ENCODE results near the gene FKBP9.
"Not testable (repeated sequence)": the region's sequence is repeated elsewhere in the genome, so short reads cannot be mapped to it uniquely, and the experiment has no call there.

FKBP9 gene

DNA sequence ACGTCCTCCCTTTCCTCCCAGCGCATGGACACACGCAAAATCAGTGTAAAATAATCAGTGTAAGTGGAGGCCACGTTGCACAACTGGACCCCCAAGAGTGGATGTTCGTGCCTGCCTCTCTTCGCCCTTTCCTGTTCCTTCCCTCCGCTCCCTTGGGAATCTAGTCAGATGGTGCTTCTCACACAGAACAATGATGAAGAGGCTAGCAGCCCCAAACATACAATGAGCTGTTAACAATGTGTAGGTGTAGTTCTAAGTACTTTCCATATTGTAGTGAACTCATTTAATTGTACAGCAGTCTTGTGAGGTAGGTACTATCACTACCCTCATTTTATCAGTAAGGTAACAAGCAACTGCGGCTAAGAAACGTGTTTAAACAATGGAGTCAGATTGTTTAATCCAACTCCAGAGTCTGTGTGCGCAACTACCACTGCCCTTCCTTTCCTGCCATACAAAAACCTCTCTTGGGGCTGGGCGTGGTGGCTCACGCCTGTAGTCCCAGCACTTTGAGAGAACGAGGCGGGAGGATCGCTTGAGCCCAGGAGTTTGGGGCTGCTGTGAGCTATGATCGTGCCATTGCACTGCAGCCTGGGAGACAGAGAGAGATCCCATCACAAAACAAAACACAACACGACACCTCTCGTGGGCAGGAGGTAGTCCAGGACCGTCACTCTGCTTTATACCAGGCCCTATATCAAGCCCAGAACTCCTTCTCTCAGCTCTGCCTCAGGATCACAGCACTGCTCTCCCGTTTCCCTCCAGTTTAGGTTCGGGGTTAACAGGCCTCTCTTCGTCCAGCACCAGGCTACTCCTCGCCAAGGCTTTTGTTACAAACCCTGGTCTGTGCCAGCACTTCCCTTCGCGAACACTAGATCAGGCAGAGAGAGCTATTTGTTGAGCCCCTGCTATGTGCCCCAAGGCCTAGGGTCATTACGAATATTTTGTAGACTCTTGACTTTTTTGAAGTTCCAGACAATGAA lies 1.1 kb downstream of the FKBP9 start:
- no peak for FAIRE-seq

DNA sequence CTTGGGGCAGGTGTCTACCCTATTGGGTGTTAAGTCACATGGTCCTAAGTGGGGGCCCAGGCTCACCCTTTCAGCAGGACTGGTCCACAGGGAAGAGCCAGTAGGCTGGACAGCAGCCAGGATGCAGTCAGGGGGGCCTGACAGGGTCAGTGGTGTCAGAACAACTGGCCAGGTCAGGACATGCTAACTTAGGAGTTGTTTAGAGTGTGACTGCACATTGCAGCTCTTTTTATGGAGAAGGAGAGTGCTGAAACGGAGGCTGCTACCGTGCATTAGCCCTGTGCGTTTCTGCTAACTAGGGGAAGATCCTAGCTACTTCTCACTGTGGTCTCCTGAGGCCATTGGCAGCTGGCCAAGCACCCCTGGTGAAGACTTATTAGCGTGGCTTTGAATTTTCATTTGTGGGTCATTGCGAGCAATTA lies 6.7 kb downstream of the FKBP9 start:
- not testable (repeated sequence) for FAIRE-seq

DNA sequence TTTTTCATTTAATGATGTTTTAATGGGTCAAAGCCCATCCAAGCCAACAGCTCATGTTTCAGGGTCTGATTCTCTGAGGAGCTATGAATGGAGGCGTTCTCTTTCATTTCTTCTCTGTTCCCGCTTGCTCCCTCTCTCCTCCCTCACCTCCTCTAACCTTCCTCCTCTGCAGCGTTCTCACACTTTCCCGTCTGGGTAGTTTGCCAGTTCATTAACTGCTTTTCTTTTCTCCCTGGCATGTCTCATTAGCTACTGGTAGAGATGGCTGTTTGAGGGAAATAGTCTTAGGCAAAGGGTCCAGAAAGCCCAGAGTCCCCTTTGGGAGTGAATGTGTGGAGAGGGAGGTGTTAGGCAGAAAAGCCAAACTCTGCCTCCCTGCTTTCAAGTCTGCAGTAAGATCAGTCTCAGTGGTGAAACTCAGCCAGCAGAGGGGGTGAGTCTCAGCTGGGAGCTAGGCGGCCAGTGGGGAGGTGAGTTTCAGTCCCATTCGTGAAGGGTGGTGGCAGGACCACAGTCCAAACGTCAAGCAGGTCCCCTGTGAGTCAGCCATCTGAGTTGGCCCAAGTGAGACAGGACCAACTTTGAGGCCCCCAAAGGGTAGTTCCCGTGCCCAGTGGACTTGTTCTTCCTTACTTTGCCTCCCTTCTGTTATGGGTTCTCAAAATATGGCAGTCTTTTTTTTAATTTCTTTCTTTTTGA lies 7.4 kb downstream of the FKBP9 start:
- not testable (repeated sequence) for FAIRE-seq

GRCh38 chr7:32966489-32967267 lies 9.4 kb downstream of the FKBP9 start:
- not testable (repeated sequence) for FAIRE-seq

GRCh38 chr7:32967268-32967582 lies 10.0 kb downstream of the FKBP9 start:
- not testable (repeated sequence) for FAIRE-seq

DNA sequence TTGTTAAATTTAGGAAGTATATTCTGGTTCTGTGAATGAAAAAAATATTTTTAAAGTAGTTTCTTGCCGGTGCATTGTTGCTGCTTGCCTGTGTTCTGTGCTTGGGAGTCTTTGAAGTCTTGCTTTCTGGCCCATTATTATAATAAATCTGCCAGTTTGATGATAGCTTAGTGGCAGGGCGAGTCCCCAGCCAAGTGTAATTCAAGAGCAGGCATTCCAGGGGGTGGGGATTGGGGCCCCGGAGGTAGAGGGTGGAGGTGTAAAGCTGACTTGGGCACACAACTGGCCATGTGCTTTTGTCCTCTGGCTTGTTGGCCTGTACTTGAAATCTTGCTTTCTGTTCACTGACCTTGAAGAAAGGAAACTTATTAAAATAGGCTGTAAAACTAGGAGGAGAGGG lies 14.7 kb downstream of the FKBP9 start:
- not testable (repeated sequence) for FAIRE-seq

DNA sequence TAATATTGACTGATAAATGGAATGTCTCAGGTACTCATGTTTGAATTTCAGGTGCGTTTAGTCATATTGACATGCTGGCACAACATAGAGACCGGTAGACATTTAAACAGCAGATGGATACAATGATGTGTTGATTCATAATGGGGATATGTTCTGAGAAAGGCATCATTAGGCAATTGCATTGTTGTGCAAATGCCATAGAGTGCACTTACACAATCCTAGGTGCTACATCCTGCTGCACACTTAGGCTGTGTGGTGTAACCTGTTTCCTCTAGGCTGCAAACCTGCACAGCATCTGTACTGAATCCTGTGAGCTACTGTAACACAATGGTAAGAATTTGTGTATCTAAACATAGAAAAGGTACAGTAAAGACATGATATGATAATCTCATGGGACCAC lies 19.9 kb downstream of the FKBP9 start:
- FAIRE-seq: not testable (repeated sequence)

GRCh38 chr7:32979246-32979645 lies 22.0 kb downstream of the FKBP9 start:
- not testable (repeated sequence) for FAIRE-seq

DNA sequence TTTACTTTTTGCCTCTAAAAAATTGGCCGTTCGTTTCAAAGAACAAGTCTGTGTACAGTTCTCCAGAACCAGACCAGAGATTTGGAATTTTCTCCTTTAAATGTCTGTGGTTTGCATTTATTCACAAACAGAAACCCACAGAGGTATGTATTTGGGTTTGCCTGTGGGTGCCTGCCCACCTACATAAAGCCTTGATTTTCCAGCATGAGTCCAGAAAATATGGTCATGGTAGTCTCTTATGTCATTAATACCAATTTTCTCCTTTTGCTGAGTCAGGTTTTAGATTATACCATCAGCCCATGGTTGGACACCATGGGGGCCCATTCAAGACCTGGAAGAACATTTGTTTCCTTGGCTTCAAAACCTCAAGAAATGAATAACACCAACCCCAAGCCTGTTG lies 22.7 kb downstream of the FKBP9 start:
- not testable (repeated sequence) for FAIRE-seq

GRCh38 chr7:32988148-32988547 lies 30.9 kb downstream of the FKBP9 start:
- not testable (repeated sequence) for FAIRE-seq

DNA sequence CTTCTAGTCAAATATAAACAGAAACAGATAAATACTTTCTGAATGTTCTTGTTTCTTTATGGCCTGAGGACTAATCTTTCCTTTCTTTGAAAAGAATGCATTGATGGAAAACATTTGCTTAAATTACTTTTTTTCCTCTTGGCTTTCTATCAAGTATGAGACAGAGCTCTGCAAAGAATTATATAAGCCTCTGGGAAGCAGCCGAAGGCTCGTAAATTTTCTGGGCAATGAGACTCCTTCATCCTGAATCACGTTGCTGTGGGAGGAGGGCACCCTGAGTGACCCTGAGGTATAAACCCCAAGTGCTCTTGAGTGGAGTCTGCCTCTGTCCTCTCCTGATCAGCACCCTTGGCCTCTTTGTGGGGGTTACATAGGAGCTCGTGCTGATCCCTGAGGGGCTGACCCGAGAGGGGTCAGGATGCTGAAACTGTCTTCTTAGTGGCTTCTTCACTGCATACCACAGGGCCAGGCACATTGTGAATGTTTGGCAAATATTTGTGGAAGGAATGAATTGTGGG lies 33.9 kb downstream of the FKBP9 start:
- FAIRE-seq: not testable (repeated sequence)

GRCh38 chr7:32991975-32992700 lies 34.9 kb downstream of the FKBP9 start:
- FAIRE-seq: not testable (repeated sequence)

- not testable (repeated sequence) for FAIRE-seq
Observed at GRCh38 chr7:32992750-32993149, 35.5 kb downstream of the FKBP9 start.

DNA sequence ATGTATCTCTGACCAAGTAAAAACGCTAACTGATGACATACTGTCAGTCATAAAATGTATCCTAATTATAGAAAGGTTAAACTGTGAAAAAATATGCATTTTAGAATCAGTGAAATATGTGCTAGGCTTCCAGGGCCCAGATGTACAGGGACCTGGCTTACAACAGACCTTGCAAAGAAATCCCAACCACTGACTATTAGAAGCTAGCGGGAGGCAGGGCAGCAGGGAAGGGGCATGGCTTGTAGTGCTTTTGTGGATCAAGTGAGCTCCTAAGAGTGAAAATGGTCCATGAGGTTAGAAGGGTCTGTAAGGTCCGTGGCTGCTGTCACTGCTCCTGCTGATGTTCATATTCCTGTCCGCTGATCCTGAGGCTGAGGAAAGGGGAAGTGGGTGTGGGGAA lies 40.7 kb downstream of the FKBP9 start:
- FAIRE-seq: not testable (repeated sequence)

DNA sequence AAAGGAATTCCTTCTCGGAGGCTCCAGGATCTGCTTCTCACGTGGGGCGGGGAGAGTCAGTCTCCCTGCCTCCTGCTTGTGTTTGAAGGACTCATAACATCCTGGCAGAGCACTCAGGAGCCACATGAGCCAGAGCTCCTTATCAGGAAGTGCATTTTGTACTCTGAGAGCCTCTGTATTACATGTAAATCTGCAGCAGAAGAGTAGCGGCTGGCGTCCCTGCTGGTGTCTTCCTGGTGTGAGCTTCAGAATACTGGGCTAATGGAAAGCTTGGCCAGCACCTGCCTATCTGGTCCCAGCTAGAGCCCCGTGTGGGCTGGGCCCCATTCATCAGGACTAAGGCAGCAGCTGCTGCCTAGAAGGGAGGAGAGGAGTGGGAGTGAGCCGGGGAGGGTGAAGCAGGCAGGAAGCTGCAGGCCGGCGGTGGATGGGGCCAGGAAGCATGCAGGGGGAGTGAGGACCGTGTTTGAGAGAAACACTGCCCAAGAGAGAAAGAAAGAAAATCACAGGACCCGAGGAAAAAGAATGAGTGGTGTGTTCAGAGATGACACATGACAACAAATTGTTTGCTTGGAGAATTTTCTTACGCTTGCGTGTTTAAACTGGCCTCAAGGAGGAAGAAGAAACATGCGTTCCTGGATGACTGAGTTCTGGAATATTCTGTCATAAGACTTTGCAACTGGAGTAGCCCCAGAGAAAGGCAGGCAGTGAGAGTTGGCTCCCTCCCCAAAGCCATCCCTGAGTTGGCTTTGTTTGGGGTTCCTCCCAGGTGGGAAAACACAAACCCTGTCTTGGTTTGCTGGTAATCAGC lies 41.3 kb downstream of the FKBP9 start:
- FAIRE-seq: not testable (repeated sequence)

DNA sequence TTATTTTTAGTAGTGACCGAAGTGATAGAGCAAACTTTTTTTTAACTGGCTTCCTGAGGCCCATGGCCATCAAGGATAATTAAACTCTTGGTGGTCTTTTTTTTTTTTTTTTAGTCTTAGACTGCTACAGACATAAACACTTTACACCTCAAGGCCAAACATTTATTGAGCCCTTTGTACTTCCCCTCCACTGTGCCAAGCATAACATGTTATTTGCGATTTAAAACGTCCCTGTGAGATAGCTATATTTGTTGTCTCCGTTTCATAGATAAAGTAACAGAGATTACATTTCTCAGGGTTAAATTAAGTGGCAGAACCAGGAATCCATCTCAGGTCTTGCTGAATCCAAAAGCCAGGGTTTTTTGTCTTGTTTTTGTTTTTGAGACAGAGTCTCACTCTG lies 42.1 kb downstream of the FKBP9 start:
- FAIRE-seq: not testable (repeated sequence)

GRCh38 chr7:33003111-33003510 lies 45.9 kb downstream of the FKBP9 start:
- not testable (repeated sequence) for FAIRE-seq

GRCh38 chr7:33004104-33004616 lies 46.9 kb downstream of the FKBP9 start:
- FAIRE-seq: not testable (repeated sequence)

DNA sequence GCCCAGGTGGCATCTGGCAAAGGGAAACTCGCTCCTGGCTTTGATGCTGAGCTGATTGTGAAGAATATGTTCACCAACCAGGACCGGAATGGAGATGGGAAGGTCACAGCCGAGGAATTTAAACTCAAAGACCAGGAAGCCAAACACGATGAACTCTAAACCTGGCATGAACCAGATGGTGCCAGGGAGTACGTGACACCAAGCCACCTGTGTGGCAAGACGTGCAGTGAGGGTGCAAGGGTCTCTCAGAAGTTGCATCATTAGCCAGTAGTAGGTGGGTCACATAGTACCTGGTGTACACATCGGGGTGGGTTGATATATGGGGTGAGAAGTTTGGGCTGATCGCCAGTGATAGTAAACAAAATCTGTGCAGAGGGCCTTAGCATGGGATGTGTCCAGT lies 48.0 kb downstream of the FKBP9 start:
- FAIRE-seq: not testable (repeated sequence)

DNA sequence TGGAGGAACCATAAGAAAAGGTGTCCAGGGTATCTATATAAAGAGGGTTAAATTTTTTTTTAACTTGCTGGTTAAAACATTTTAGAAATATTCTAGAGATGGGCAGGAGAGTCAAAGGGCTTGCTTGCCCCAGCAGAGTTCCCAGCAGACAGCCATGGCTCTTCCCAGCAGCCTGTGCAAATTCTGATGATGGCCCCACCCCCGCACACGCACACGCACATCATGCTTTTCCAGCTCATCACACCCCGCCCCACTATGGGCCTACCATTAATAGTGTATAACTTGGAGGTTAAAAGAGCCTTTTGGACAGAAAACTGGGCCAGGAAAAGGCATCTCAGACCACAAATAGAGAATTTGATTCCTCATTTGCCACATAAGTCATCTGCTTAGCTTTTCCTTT lies 48.5 kb downstream of the FKBP9 start:
- not testable (repeated sequence) for FAIRE-seq

DNA sequence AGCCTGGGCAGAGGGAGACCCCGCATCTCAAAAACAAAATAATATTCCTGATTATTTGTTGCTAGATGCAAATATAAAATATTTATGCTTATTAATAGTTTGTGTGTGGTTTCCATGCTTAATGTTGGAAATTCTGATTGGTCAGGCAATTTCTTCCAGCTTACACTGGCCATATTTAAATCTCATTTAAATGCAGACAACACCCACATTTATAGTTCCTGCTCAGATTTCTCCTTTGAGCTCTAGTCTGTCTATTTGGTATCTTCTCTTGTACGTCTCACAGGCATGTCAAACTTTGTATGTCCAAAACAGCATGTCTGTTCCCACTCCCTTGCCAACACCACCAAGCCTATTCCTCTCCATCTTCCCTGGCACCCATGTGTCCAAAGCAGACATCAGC lies 52.5 kb downstream of the FKBP9 start:
- no peak for FAIRE-seq

Measured in G401.6 (cell line).